Raji (cell line): ENCODE results near the gene PTP4A2.

ENCODE experiments used
- POLR2A ChIP-seq: IDR thresholded peaks from 2 replicates; pipeline ENCODE4 v1.6.1; 2011; ENCODE audit warnings: low read depth, low read length, control low read depth; ENCODE audit not compliant: insufficient read depth

PTP4A2 gene

DNA sequence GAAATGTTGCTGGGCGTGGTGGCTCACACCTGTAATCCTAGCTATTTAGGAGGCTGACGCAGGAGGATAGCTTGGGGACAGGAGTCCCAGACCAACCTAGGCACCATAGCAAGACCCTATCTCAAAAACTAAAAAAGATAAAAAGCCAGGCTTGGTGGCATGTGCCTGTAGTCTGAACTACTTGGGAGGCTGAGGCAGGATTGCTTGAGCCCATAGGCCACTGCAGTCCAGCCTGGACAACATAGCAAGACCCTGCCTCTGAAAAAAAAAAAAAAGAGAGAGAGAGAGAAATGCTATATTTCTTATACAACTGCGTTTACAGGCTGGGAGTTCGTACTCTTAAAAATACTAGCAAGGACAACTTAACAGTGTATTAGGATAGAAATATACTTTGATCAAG is 76.1 kb downstream of the PTP4A2 start:
- TF ChIP-seq POLR2A, result no peak

DNA sequence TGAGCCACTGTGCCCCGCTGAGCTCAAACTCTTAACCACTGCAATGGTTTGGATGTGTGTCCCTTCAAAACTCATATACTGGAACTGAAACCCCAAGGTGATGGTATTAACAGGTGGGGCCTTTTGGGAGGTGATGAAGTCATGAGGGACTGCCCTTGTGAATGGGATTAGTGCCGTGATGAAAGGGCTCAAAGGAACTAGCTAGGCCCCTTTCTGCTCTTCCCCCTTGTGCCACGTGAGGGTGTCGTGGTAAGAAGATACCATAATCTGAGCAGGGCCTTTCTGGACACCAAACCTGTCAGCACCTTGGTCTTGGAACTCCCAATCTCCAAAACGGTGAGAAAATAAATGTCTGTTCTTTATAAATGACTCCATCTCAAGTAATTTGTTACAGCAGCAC is 76.8 kb downstream of the PTP4A2 start:
- TF ChIP-seq POLR2A, result no peak

DNA sequence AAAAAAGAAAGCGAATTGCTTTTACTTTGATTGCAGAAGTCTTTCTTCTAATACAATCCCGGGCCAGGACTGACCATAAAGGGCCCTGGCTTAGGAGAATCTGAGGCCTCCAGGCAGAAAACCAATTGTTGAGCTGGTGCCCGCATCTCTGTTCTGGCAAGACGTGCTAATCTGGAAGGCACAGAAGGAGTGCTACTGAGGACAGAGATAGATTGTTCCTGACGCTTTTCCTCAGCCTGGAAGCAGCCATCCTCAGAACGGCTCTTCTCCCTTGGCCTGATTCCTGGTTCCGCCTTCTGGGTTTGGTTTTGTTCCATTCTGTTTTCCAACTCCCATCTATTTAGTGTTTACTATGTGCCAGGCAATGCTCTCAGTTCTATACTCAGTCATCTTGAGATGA is 77.6 kb downstream of the PTP4A2 start:
- TF ChIP-seq POLR2A, result no peak

DNA sequence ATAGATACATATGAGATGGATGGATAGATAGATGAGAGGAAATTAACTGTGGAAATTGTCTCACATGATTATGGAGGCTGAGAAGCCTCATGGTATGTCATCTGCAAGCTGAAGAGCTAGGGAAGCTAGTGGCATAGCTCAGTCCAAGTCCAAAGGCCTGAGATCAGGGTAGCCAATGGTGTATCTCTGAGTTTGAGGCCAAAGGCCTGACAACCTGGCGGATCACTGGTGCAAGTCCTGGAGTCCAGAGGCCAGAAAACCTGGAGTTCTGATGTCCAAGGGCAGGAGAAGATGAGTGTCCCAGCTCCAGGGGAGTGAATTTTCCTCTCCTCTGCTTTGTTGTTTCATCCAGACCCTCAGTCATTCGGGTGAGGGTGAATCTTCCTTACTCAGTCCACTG is 78.4 kb downstream of the PTP4A2 start:
- no peak for TF ChIP-seq POLR2A

DNA sequence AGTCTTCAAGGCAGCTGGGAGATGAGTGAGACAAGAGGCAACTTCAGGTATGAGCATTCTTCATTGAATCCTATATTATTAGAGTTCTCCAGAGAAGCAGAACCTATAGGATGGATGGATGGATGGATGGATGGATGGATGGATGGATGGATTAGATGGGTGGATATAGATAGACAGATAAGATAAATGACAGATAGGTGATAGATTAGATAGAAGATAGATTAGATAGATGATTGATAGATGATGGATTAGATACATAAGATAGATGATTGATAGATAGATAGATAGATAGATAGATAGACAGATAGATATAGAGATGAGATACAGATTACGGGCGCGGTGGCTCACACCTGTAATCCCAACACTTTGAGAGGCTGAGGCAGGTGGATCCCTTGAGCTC is 79.1 kb downstream of the PTP4A2 start:
- no peak for TF ChIP-seq POLR2A

DNA sequence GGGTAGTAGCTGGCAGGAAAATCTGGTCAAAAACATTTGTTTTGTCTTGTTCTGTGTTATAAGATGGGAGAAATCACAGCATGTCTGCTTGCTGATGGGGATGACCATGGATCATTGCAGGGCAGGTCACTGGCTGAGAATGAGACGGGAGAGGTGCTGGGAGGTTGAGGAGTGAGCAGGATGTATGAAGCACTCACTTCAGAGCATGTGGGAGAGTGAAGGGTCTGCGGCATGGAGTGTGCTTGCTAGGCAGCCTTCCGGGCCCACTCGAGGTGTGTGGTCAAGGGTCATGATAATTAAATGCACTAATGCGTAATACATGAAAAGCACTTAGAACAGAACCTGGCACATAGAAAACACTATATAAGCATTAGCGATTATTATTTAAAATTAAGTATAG is 80.3 kb downstream of the PTP4A2 start:
- no peak for TF ChIP-seq POLR2A
